Spinal cord (tissue), 10 donors: ENCODE measurements around the gene RCAN1. TPM values are rescaled to one million over a fixed set of nuclear protein-coding genes. Genes with fewer than 3 reads are reported as not detected.
A peak's percentile ranks its signal among the peaks of the same experiment; 100 is the strongest.

Source experiments
- DNase-seq, 6 donors: peaks; one replicate each; pipeline versions ENCODE4 v3.0.0 to v3.0.0-alpha.2; 2013 to 2015; ENCODE audit warnings: low spot score in 6 of 6, low read depth in 4 of 6
- H3K27ac ChIP-seq: one replicate; pipeline ENCODE4 v1.5.1; 2013; ENCODE audit warnings: low read depth, low read length, control low read depth
- H3K27me3 ChIP-seq: one replicate; pipeline ENCODE4 v1.6.1; 2013; ENCODE audit warnings: low read length; ENCODE audit not compliant: control insufficient read depth, insufficient read depth
- H3K36me3 ChIP-seq: one replicate; pipeline ENCODE4 v1.6.1; 2013; ENCODE audit warnings: low read length; ENCODE audit not compliant: control insufficient read depth, insufficient read depth
- H3K4me1 ChIP-seq: one replicate; pipeline ENCODE4 v1.6.1; 2013; ENCODE audit warnings: low read length; ENCODE audit not compliant: control insufficient read depth, insufficient read depth
- H3K4me3 ChIP-seq: one replicate; pipeline ENCODE4 v1.5.1; 2013; ENCODE audit warnings: low read depth, low read length, control low read depth
- H3K9me3 ChIP-seq: one replicate; pipeline ENCODE4 v1.6.1; 2013; ENCODE audit warnings: low read length; ENCODE audit not compliant: control insufficient read depth, insufficient read depth
- WGBS: methylation state at CpG from one replicate; pipeline ENCODE4 v1.1.5; 2013; ENCODE audit warnings: missing lambda C conversion rate; ENCODE audit not compliant: insufficient coverage; 5-methylcytosine and 5-hydroxymethylcytosine counted together
- polyA plus RNA-seq, 2 donors: library from polyadenylated mRNA; unstranded; fragments of 120-200 nt; gene quantifications; one replicate each; pipeline ENCODE4 v1.2.1, GENCODE V29; 2013; ENCODE audit not compliant: insufficient read length in 2 of 2
- total RNA-seq, 2 donors: library from RNA; depleted of rRNA in 1 of 2; stranded (reverse); fragments of 120-200 nt in 1 of 2; fragments of >200 nt in 1 of 2; gene quantifications; one replicate each; pipeline versions ENCODE4 v1.2.3 to v1.2.4, GENCODE V29; 2013 to 2014
- donor health status: healthy.

The RCAN1 gene
- total and polyA plus RNA-seq, 4 donors, result 42.4 to 107 (median 91.0) TPM

DNA sequence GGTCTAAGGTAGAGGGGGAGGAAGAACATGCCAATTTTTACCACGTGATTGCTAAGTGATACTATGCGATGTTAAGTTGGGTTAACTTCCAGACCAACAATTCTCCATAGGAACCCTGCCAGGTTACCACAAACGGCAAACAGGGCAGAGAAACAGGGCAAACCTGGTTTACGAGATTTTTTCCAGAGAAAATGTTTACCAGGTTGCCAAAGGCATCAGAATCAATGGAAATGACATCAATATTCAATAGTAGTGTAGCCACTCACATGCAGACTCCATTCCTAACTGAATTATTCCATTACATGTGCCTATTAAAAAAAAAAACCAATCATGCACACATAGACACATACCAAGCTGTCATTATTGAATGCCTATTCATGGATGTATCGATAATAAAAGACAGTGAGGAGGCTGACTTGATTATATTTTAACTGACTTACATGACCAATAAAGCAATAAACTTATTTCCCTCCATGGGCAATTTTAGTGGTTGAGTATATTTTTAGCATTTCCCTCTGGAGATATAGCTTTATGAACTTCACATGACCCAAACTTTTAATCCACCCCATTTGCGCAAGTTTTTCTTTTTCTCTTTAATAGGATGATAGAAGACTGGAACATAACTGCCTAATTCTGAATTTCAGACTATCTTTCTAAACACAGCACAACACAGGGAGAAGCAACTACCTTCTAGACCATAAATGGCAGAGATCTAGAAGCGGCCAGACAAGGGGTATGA lies 62.4 kb downstream of the RCAN1 start:
- no peaks in the 10 kb centered on the region for H3K4me1 ChIP-seq
- H3K36me3 ChIP-seq, result no peaks in the 10 kb centered on the region
- no peaks in the 10 kb centered on the region for H3K27me3 ChIP-seq
- H3K27ac ChIP-seq, result no peak overlapping the region
- no peak for DNase-seq
- no peak overlapping the region for H3K4me3 ChIP-seq
- peaks cover 2% of the 10 kb centered on the region for H3K9me3 ChIP-seq
- WGBS, result 100% methylated on average over 2 of the region's 7 CpGs

DNA sequence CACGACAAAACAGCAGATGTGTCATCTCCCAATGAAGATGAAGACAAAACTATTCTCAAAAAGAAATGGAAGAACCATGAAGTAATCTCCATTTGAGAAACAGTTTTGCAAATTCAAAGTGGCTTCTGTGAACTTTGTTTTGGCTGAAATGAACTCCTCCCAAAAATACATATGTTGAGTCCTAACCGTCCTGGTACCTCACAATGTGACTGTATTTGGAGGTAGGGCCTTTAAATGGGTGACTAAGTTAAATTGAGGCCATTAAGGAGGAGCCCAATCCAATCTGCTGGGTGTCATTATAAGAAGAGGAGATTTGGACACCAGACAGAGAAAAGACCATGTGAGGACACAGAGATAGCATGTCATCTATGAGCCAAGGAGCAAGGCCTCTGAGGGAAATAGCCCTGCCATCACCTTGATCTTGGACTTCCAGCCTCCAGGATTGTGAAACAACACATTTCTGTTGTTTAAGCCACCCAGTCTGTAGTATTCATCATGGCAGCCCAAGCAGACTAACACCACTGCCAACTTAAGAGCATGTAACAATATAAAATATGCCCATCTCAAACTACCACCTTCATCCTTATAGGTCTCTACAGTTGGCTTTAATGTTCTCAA lies 64.6 kb downstream of the RCAN1 start:
- Histone ChIP-seq H3K4me1 (peaks cover 7% of the 10 kb centered on the region), H3K27ac (no peak overlapping the region), H3K36me3 (no peaks in the 10 kb centered on the region), H3K4me3 (no peak overlapping the region), H3K9me3 (peaks cover 2% of the 10 kb centered on the region), H3K27me3 (no peaks in the 10 kb centered on the region)
- no peak for DNase-seq
- WGBS, result no CpG with 5 or more reads among the region's 2 CpGs

DNA sequence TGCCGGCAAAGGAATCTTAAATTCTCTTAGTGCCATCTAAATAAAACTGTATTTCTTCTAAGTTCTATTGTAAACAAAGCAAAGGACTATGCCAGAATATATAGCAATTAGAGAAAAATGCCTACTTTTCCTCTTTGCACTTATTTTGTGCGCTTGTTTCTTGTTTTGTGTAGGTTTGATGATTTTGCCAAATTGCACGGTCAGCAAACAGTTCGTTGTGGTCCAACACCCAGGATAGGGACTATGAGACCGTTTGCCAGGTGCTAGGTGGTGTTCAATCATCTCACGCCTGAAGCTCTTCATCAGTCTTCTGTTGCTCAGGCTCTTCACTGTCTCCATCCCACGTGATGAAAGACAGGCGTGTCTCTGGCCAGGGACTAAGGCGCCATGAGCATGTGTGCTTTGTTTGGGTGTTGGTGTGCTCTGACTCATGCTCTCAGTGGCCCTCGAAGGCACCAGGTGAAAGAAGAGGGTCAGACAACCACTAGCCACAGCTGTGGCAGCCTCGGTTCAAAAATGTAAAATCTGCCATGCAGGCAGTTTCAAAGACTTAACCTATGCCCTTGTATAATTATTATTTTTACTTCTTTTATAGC lies 66.0 kb downstream of the RCAN1 start:
- no peaks in the 10 kb centered on the region for H3K36me3 ChIP-seq
- DNase-seq, result no peak
- H3K9me3 ChIP-seq, result no peaks in the 10 kb centered on the region
- no peaks in the 10 kb centered on the region for H3K27me3 ChIP-seq
- H3K27ac ChIP-seq, result no peak overlapping the region
- H3K4me1 ChIP-seq, result peaks cover 20% of the 10 kb centered on the region
- no peak overlapping the region for H3K4me3 ChIP-seq
- 95% methylated on average over 5 of the region's 11 CpGs for whole genome bisulfite sequencing

DNA sequence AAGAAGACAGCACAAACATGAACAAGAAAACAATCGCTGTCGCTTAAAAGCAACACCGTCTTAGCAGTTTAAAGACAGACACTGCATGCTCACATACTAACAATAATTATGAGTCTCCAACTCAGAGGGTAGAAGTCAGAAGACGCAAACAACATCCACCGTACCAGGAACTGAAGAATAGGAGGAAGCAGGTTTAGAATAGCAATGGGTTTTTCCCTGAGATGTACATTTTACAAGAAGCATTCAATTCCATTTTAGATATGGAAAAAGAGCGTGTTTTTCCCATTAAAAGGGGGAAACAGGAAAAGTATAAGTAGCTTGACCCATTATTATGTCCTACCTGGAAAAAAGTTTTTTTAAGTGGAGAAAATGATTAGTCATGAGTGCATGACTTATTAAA lies 68.4 kb downstream of the RCAN1 start:
- no peaks in the 10 kb centered on the region for H3K27me3 ChIP-seq
- no peak for DNase-seq
- no peaks in the 10 kb centered on the region for H3K9me3 ChIP-seq
- WGBS, result no CpG with 5 or more reads among the region's 6 CpGs
- no peaks in the 10 kb centered on the region for H3K36me3 ChIP-seq
- H3K27ac ChIP-seq, result peak overlapping the region; percentile 15
- peaks cover 23% of the 10 kb centered on the region for H3K4me1 ChIP-seq
- H3K4me3 ChIP-seq, result no peak overlapping the region

DNA sequence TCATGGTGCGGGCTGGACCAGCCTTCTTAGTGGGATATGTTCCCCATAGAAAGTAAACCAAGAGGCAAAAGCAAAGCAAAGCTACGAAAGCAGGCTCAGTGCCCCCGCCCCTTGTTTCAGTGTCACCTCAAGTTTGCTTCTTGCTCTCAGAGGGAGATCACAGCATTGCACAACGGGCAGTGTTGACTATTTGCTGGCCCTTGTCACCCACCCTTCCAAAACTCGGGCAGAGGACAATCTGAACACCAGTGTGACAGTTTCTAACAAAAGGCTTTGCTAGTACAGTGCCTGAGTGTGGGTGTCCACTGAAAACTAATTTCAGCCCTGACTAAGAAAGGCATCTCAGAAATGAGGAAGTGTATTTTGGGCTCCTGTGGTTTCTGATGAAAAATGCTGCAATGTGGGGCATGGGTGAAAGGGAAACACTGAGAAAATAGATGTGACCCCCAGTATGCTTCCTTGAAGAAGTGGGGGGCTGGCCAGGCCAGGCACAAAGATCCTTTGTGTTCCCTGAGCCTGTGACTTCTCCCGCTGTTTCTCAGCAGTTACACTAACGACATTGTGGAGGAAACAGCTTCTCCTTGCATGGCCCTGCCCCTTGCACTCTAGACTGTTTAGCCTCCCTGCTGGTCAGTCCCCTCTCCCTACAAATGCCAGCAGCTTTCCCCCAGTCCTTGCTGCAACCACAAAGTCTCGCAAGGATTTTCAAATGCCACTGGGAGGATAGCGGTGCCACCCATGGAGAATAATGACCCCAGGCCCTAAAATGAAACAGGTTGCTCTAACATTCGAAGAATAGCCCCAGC lies 69.6 kb downstream of the RCAN1 start:
- Histone ChIP-seq H3K27me3 (no peaks in the 10 kb centered on the region), H3K27ac (peak overlapping the region; percentile 93), H3K36me3 (no peaks in the 10 kb centered on the region), H3K4me1 (peaks cover 23% of the 10 kb centered on the region), H3K4me3 (no peak overlapping the region), H3K9me3 (no peaks in the 10 kb centered on the region)
- WGBS, result 43% methylated on average over 9 of the region's 10 CpGs
- peak in 3 of 6 donors; percentile 33 to 80 (median 44) for DNase-seq

DNA sequence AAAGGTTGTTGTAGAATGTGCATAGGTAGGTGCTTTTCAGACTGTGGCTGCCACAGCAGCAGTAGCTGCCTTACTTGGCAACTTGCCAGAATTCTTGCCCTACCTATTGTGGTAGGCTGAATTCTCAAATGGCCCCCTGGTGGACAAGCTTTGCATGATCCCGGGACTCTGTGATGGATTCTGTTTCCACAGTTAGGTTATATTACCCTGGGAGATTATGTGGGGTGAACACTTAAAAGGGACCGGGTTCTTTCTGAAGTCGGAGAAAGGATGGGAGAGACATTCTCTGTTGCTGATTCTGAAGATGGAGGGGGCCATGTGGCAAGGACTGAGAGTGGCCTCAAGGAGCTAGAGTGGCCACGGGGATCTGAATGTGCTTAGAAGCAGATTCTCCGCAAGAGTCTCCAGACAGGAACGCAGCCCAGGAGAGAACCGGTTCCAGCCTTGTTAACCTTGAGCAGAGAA lies 70.8 kb downstream of the RCAN1 start:
- DNase-seq, result peak in 1 of 6 donors; percentile 50
- peak overlapping the region; percentile 93 for H3K27ac ChIP-seq
- no peak overlapping the region for H3K4me3 ChIP-seq
- no peaks in the 10 kb centered on the region for H3K36me3 ChIP-seq
- 81% methylated on average over 7 of the region's 7 CpGs for WGBS
- H3K9me3 ChIP-seq, result no peaks in the 10 kb centered on the region
- H3K27me3 ChIP-seq, result no peaks in the 10 kb centered on the region
- peaks cover 23% of the 10 kb centered on the region for H3K4me1 ChIP-seq

DNA sequence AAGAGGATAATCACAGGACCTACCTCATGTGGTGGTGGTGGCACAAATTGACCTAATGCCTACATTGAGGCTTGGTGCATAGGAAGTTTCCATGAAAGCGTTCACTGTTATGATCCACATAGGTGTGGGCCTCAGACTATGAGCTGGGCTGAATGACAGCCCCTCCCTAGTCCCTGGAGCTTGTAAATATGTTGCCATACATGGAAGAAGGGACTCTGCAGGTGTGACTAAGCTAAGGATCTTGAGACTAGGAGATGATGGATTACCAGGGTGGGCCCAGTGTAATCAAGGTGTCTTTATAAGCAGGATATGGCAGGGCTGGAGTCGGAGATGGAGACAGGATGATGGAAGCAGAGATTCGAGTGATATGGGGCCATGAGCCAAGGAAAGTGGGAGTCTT lies 71.9 kb downstream of the RCAN1 start:
- no peak for DNase-seq
- Histone ChIP-seq H3K27ac (no peak overlapping the region), H3K9me3 (no peaks in the 10 kb centered on the region), H3K4me3 (no peak overlapping the region), H3K4me1 (peaks cover 23% of the 10 kb centered on the region), H3K36me3 (no peaks in the 10 kb centered on the region), H3K27me3 (no peaks in the 10 kb centered on the region)
- WGBS, result 100% methylated on average over 3 of the region's 3 CpGs

DNA sequence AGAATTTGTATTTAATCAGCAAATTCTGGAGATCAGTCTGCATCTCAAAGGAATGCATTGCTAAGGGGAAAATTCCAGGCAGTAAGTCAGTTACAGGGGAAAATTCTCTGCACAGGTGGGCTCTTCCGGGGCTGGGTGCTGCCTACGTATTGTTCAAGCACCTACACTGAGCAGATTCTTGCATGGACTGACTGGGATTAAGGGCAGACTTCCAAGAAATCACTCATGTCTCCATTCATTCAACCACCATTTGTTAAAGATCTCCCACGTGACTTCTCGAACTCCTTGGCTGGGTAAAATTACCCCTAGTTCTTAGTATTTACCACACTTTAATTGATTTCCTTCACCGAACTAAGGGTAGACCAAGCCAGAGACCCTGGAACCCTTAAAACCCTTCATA lies 74.7 kb downstream of the RCAN1 start:
- WGBS, result 60% methylated on average over 4 of the region's 5 CpGs

DNA sequence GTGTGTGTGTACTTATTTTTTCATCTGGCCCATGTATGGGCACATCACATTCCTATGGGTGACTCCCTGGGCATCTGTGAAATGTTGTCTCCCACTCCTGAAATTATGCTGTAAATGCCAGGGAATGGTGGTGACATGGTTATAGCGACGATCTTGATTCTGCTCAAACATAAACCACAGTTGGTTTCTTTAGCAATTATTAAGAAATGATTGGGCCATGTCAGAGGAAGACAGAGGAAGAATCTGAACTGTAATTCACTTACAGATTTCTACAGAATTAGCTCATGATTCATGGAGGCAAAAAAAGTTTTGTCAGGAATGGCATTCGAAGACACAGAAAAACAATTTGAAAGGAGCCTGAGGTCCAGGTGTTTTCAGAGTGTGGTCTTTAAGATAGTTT lies 77.1 kb downstream of the RCAN1 start:
- no peak overlapping the region for H3K27ac ChIP-seq

More for the DNA sequence above, 74.7 kb downstream of the RCAN1 start:
- H3K27ac ChIP-seq, result no peak overlapping the region
- no peak overlapping the region for H3K4me3 ChIP-seq
- no peak for DNase-seq
- H3K36me3 ChIP-seq, result no peaks in the 10 kb centered on the region
- no peaks in the 10 kb centered on the region for H3K27me3 ChIP-seq
- peaks cover 21% of the 10 kb centered on the region for H3K4me1 ChIP-seq
- no peaks in the 10 kb centered on the region for H3K9me3 ChIP-seq

More for the DNA sequence above, 77.1 kb downstream of the RCAN1 start:
- no CpG with 5 or more reads among the region's 3 CpGs for WGBS
- H3K9me3 ChIP-seq, result no peaks in the 10 kb centered on the region
- H3K4me3 ChIP-seq, result no peak overlapping the region
- no peaks in the 10 kb centered on the region for H3K27me3 ChIP-seq
- peaks cover 9% of the 10 kb centered on the region for H3K4me1 ChIP-seq
- H3K36me3 ChIP-seq, result no peaks in the 10 kb centered on the region
- no peak for DNase-seq
